ENCODE measurements around the gene DCP2.

GRCh38 chr5:113000466-113000865 is 23.9 kb downstream of the DCP2 start:
- TF ChIP-seq POLR2A (IDR thresholded peaks at IDR 0.05) (no peak), CTCF (IDR thresholded peaks at IDR 0.05) (no peak)

Data from Peyer's patch (tissue), 4 donors.